Stimulated activated CD8-positive, alpha-beta memory T cell treated with anti-CD3 and anti-CD28 coated beads, Interleukin-2, amount 100 ng/mL, for 1 hour (primary cell): ENCODE measurements around the gene NOP16.
"Not testable (repeated sequence)": the region's sequence is repeated elsewhere in the genome, so short reads cannot be mapped to it uniquely, and the experiment has no call there.

Experiments
- DNase-seq, 2 donors: peaks; one replicate each; pipeline ENCODE4 v3.0.0-alpha.2; 2020; ENCODE audit warnings: low read depth in 2 of 2

Gene NOP16

DNA sequence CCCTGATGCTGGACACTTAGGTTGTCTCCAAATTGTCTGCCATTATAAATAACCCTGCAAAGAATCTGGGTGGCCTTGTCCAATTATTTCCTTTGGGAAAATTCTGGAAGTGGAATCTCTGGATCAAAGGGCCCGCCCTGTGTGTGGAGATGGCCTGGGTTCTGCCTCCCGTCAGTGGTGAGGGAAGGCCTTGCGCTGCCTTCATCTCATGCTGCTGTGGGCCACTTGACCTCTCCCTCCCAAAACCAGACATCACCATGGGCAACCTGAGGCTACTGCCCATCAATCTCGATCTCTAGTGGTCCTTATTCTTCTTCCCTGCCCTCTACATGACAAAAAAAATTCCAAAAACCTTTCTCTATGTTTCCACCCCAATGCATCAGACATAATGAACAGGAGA, 21.4 kb upstream of the NOP16 start:
- no peak for DNase-seq

- DNase-seq = no peak
These were observed 20.2 kb upstream of the NOP16 start for GRCh38 chr5:176408590-176408989.

DNA sequence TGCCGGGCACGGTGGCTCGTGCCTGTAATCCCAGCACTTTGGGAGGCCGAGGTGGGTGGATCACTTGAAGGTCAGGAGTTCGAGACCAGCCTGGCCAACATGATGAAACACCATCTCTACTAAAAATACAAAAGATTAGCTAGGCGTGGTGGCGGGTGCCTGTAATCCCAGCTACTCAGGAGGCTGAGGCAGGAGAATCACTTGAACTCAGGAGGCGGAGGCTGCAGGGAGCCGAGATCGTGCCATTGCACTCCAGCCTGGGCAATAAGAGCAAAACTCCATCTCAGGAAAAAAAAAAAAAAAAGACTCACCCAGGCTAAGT, 19.8 kb upstream of the NOP16 start:
- DNase-seq = not testable (repeated sequence)

- DNase-seq = no peak
These were observed 19.3 kb upstream of the NOP16 start for GRCh38 chr5:176407456-176408251.

GRCh38 chr5:176406436-176407052, 18.1 kb upstream of the NOP16 start:
- no peak for DNase-seq

GRCh38 chr5:176405656-176406435, 17.4 kb upstream of the NOP16 start:
- no peak for DNase-seq

DNA sequence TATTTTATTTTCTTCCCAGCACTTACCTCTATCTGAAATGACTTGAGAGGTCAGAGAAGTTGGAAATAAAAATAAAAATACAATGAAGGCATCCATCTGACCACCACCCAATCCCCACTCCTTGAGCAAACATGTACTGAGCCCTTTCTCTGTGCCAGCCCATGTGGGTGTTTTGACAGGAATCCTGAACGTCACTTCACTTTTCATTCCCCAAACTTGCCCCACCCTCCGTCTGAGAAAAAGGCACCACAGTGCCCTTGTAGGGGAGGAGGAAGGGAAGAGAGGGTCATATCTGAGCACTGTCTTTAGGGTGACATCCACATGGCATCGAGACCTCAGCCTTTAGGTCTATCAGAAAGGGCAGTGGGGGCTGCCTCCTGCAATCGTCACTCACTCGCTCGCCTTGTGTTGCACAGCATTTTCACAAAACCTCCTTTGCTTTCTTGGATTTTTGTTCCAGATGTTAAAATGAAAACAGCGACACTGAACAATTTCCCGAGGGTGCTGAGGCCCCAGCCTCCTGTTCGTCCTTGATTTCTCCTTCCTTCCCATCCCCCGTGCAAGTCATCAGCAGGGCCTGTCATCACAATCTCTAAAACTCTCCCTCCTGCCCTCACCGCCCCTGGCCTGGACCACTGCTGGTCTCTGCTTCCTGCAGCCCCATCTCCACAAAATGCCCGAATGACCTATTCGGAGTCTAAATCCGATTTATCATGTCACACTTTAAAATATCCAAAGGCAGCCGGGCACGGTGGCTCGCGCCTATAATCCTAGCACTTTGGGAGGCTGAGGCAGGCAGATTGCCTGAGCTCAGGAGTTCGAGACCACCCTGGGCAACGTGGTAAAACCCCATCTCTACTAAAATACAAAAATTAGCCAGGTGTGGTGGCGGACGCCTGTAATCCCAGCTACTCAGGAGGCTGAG, 13.1 kb upstream of the NOP16 start:
- DNase-seq = no peak

- DNase-seq = no peak
These were observed 12.2 kb upstream of the NOP16 start for GRCh38 chr5:176400382-176401156.

DNA sequence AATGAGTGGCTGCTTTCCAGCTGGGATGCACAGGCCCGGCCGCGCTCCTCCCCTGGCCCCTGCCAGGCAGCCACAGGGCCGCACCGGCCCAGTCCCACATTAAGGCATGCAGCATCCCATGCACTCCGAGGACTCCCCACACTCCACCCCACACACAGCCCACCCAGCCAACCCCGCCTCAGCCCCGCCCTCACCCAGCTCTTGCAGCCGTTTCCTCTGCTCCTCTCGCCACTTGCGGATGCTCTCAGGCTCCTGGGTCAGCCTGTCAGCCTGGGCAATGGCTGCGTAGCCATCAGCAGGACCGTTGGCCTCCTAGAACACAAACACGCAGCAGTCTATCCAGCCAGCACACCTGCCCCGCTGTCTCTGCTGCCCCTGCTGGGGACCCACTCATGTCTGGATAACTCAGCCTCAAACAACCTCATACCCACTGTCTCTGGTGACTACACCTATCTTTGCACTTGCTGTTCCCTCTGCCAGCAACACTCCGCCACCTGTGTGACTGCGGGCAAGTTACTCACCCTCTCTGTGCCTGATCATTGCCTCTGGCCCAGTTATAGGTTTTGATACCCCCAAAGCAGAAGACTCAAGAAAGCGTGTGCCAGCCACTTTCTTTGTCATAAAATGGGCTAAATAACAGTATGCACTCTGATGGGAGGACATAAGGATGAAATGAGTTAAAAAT, 9.5 kb upstream of the NOP16 start:
- DNase-seq = no peak

- DNase-seq = no peak
These were observed 7.9 kb upstream of the NOP16 start for GRCh38 chr5:176396330-176396729.

- no peak for DNase-seq
These were observed 6.7 kb upstream of the NOP16 start for GRCh38 chr5:176394881-176395675.

- no peak for DNase-seq
These were observed 5.7 kb upstream of the NOP16 start for GRCh38 chr5:176394096-176394495.

- DNase-seq = no peak
These were observed 4.1 kb upstream of the NOP16 start for GRCh38 chr5:176392526-176392925.

DNA sequence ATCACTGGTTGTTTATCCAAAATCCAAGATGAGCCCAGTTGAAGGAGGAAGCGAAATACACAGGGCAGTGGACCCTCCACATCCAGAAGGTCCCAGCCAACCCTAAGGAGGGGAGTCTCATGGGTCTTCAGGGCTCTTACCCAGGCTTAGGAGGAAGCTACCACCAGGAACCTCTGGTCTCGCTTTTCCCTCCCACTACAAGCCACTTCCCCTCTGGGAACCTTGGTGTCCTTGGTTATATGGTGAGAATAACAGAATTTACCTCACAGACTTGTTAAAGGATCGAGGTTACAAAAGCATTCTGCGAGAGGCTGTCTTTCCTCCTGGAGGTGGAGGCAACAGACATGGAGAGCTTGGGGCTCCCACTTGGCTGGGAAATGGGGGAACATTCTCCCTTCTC, 3.6 kb upstream of the NOP16 start:
- no peak for DNase-seq

- DNase-seq = no peak
These were observed 3.1 kb upstream of the NOP16 start for GRCh38 chr5:176391479-176391878.

- no peak for DNase-seq
These were observed 1.0 kb upstream of the NOP16 start for GRCh38 chr5:176389135-176390123.

- DNase-seq = no peak
These were observed 375 bp downstream of the NOP16 start for GRCh38 chr5:176388003-176388443.

DNA sequence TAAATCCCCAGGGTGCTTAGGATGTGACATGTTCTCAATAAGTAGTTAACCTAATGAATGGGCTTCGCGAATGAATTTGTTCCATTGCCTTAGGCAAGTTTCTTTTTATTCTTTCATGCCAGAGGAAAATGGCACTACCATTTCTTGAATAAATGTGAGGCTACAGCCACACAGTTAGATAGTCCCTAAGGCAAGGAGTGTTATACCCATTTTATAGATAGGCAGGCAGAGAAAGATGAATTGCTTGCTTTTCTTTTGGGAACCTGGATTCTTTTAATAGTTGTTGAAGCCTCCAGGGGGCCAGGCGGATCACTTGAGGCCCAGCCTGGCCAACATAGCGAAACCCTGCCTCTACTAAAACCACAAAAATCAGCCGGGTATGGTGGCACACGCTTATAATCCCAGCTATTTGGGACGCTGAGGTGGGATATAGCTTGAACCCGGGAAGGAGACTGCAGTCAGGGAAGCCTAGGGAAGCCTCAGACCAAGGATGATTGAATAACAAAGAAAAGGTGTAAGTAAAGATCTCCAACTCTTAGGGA, 943 bp downstream of the NOP16 start:
- no peak for DNase-seq
